ENCODE data around the gene FIBCD1.

DNA sequence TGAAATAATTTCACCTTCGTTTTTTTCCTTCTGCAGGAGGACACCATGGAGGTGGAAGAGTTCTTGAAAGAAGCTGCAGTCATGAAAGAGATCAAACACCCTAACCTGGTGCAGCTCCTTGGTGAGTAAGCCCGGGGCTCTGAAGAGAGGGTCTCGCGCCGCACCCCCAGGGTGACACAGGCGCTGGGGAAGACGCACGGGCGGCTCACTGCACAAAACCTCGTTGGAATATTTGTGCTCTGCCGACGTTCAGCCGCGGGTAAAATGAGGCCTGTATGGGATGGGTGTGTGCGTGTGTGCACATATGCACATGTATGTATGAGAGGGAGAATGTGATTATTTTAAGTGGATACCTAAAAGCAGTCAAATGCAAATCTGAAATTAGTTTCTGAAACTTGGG, 67.0 kb downstream of the FIBCD1 start:
- TF ChIP-seq POLR2A (IDR thresholded peaks at IDR 0.05; ENCODE audit: low read depth, low read length) (no peak), POLR2AphosphoS5 (IDR thresholded peaks at IDR 0.05; ENCODE audit: low read depth, low read length) (no peak)
